BJ (cell line): Measurements from ENCODE around the gene G6PC1. TPM values are rescaled to one million over a fixed set of nuclear protein-coding genes. Genes with fewer than 3 reads are reported as not detected.

ENCODE experiments used
- CTCF ChIA-PET: fragments of 350-600 bp; formaldehyde crosslinking; extraction: SDS; loops from one replicate; lab custom pipeline; 2021; ENCODE audit warnings: antibody characterized with exemption, inconsistent platforms; lab: Yijun Ruan, JAX
- POLR2A ChIA-PET: fragments of 300-600 bp; sonication (Branson Sonifier 250); formaldehyde crosslinking; extraction: SDS; loops from one replicate; lab custom pipeline; 2021; ENCODE audit warnings: antibody characterized with exemption; lab: Charles Lee
- DNase-seq: peaks from one replicate; pipeline ENCODE4 v3.0.0-alpha.2; 2011; ENCODE audit warnings: low read depth
- H3K27me3 ChIP-seq: 2 replicates; pipeline ENCODE4 v1.6.0; 2011; ENCODE audit warnings: low read length; ENCODE audit not compliant: control insufficient read depth, insufficient read depth
- H3K36me3 ChIP-seq: 2 replicates; pipeline ENCODE4 v1.5.1; 2011; ENCODE audit warnings: low read length; ENCODE audit not compliant: control insufficient read depth, insufficient read depth
- H3K4me3 ChIP-seq: 2 replicates; pipeline ENCODE4 v1.5.1; 2011; ENCODE audit warnings: low read depth, mild to moderate bottlenecking, control low read depth, low read length
- polyA plus RNA-seq: library from polyadenylated mRNA; depleted of rRNA; stranded (reverse); fragments of >200 nt; gene quantifications from 2 replicates; pipeline ENCODE4 v1.2.3, GENCODE V29; 2011
- TF ChIP-seq, protein P1 (sequence below): IDR thresholded peaks from 2 replicates; pipeline ENCODE4 v1.5.1; 2011; ENCODE audit warnings: low read depth, mild to moderate bottlenecking, control low read depth, inconsistent platforms, low read length, moderate library complexity; ENCODE audit not compliant: insufficient read depth

The G6PC1 gene
- polyA plus RNA-seq, 1 experiment = not detected

DNA sequence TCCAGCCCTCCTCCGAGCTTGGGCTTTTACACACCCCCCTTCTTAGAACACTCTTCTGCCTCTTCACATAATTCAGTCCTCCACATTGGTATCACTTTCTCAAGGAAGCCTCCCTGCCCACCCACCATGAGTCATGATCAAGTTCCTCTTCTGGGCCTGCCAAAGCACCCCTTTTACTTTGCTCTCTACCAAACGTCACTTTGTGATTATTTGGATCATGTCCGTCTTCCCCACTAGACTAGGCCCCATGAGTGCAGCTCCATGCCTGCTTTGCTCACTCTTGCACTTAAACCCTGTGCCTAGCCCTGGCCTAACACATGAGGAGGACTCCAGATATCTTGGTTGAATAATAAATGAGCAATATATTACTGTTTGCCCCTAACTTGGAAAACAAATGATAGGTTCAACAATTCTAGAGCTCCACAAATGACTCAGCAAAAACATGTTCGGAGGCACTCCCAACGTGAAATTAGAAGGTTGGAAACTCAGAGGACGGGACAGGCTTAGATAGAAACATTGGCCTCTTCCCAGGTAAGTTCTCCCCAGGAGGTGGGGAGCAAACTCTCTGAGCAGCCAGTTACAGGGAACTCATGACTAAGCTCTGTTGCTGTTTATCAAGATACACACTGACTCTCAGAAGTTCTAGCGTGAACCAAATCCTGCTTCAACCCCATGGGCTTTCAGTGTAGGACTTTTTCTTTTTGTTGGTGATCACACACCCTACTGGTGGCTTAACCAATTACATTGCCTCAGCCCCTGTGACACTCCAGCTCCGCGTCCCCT, 28.3 kb downstream of the G6PC1 start:
- DNase-seq = peak; percentile 9
- H3K4me3 ChIP-seq = no peak overlapping the region
- H3K36me3 ChIP-seq = no peaks in the 10 kb centered on the region
- CTCF ChIA-PET = interaction anchor here (0.7 to 6.3 kb wide), 13 partner anchors 8 to 351 kb away, joined by 3 to 61 read pairs (median 3); partner anchors contain the start of genes AOC2 and PSMC3IP
- H3K27me3 ChIP-seq = peaks cover under 1% of the 10 kb centered on the region; the same call in 1 of the 2 replicates
- POLR2A ChIA-PET = no interaction called here
- TF ChIP-seq, protein P1, sequence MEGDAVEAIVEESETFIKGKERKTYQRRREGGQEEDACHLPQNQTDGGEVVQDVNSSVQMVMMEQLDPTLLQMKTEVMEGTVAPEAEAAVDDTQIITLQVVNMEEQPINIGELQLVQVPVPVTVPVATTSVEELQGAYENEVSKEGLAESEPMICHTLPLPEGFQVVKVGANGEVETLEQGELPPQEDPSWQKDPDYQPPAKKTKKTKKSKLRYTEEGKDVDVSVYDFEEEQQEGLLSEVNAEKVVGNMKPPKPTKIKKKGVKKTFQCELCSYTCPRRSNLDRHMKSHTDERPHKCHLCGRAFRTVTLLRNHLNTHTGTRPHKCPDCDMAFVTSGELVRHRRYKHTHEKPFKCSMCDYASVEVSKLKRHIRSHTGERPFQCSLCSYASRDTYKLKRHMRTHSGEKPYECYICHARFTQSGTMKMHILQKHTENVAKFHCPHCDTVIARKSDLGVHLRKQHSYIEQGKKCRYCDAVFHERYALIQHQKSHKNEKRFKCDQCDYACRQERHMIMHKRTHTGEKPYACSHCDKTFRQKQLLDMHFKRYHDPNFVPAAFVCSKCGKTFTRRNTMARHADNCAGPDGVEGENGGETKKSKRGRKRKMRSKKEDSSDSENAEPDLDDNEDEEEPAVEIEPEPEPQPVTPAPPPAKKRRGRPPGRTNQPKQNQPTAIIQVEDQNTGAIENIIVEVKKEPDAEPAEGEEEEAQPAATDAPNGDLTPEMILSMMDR = peak; percentile 50

DNA sequence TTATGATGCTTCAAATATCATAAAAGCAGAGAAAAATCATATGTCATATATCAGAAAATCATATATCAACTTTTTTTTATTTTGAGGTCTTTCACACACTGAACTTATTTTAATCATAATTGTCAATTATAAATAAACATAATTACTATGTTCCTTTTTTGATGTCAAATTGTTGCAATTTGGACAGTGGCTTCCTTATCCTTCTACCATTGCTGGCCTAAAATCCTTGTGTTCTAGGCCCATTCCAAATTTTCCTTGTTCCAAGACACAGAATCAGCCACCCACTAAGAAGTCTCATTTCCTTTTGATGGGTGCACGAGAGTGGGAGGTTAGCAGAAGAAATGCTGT, 28.9 kb downstream of the G6PC1 start:
- H3K27me3 ChIP-seq = peaks cover 2% of the 10 kb centered on the region; the same call in 1 of the 2 replicates
- CTCF ChIA-PET = interaction anchor here (0.7 to 6.3 kb wide), 11 partner anchors 9 to 772 kb away, joined by 3 to 61 read pairs (median 5); partner anchors contain the start of gene AOC2
- POLR2A ChIA-PET = no interaction called here
- no peak for DNase-seq
- no peak overlapping the region for H3K4me3 ChIP-seq
- TF ChIP-seq, protein P1 = no peak; the same call in 1 of the 2 replicates
- no peaks in the 10 kb centered on the region for H3K36me3 ChIP-seq

DNA sequence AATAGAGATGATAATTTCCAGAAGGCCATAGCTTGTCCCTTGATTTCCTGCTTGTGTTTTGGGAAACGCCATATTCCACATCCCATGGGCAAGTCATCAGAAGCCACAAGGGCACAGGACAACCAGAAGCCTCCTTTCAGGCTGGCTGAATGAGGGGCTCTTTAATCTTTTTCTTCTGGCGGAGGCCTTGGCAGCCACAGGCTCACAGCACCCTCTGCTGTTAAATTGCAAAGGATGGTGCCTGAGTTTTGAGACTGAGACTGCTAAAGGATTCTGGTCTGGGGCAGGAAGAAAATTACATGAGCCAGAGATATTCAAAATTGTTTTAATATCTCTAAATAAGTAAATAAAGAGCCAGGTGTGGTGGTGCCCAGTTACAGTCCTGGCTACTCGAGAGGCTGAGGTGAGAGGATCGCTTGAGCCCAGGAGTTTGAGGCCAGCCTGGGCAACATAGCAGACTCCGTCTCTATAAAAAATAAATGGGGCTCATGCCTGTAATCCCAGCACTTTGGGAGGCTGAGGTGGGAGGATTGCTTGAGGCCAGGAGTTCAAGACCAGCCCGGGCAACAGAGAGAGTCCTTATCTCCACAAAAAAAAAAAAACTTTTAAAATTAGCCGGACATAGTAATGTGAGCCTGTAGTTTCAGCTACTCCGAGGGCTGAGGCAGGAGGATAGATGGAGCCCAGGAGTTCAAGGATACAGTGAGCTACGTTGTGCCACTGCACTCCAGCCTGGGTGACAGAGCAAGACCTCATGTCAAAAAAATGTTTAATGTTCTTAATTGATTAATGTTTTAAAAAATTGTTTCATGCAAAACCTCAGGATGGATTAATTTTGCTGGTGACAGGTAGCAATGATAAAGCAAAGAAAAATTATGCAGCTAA, 37.4 kb downstream of the G6PC1 start:
- DNase-seq = peak; percentile 2
- CTCF ChIA-PET = interaction anchor here (0.6 to 5.2 kb wide), 17 partner anchors 9 to 211 kb away, joined by 3 to 62 read pairs (median 4); partner anchors contain the start of genes AOC2, AOC3 and RAMP2

DNA sequence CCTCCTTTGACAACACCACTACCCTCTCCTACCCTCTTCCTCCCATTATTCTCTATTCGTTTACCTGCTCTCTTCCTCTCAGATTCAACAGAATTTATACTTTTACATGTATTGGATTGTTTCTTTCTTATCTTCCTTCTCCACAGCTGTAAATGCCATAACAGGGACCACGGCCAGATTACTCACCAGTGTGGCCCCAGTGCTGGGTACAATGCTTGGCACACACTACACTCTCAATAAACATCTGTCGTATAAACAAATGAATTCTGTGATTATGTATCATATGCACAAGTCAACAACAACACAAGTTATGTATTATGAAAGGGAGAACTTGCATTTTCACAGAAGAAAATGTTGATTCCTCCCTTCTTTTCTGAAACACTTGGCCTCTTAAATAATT, 43.6 kb downstream of the G6PC1 start:
- POLR2A ChIA-PET = no interaction called here
- TF ChIP-seq, protein P1 = no peak
- Histone ChIP-seq H3K36me3 (no peaks in the 10 kb centered on the region), H3K27me3 (no peaks in the 10 kb centered on the region), H3K4me3 (no peak overlapping the region)
- CTCF ChIA-PET = interaction anchor here (0.6 to 0.8 kb wide), 3 partner anchors 39 to 101 kb away, joined by 3 read pairs; no protein-coding TSS in a partner anchor
- DNase-seq = no peak

More for the DNA sequence above, 37.4 kb downstream of the G6PC1 start:
- Histone ChIP-seq H3K36me3 (no peaks in the 10 kb centered on the region), H3K27me3 (peaks cover 2% of the 10 kb centered on the region; the same call in 1 of the 2 replicates), H3K4me3 (no peak overlapping the region)
- TF ChIP-seq, protein P1 = peak; percentile 73
- POLR2A ChIA-PET = no interaction called here

DNA sequence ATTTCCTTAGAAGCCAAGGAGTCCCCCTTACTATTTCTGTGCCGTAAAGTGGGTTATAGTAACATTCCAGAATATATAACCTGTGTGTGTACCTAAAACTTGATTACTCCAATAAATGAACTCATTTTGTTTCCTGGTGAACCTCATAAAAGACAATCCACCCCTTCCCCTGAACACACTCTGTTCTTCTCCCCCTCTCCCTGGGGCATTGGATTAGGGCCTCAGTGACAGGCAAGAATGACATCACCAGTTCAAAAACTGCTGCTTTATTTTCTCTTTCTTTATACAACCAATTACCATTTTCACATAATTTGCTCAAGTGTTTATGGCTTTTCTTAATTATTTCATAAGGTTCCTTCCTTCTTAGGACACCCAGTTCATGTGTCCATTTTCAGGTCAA, 46.2 kb downstream of the G6PC1 start:
- ChIA-PET POLR2A (no interaction called here), CTCF (interaction anchor here (0.6 to 1.7 kb wide), 3 partner anchors 9 to 103 kb away, joined by 3 to 4 read pairs (median 3); partner anchors contain the start of gene RPL27)
- Histone ChIP-seq H3K36me3 (peaks cover 1% of the 10 kb centered on the region; the same call in 1 of the 2 replicates), H3K27me3 (no peaks in the 10 kb centered on the region), H3K4me3 (no peak overlapping the region)
- no peak for DNase-seq
- TF ChIP-seq, protein P1 = no peak
